HG03280 (cell line): ENCODE data around the gene UGT1A3.

Source experiments
- ATAC-seq: cut with Tn5 transposase; IDR thresholded peaks from one replicate; pipeline ENCODE4 v1.9.1; 2021; ENCODE audit warnings: mild to moderate bottlenecking, moderate library complexity; ENCODE audit not compliant: unreplicated experiment

The UGT1A3 gene

GRCh38 chr2:233756429-233757081, 27.7 kb downstream of the UGT1A3 start:
- no peak for ATAC-seq

DNA sequence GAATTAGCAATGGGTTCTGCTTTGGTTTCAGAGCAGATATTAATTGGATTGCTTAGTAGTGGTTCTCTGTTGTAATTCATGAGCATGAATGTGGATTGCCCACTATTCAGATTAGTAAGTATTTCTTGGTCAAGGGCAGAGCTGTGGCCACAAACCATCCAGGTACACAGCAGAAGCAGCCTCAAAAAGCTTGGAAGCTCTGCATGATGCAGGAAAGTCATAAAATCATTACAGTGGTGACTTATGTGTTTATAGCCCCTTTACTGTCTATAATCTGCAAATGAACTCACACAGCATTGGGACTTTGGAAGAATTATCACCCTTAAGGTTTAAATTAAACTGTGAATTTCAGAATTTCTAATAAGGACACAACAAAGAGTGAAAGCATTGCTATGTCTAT, 29.3 kb downstream of the UGT1A3 start:
- no peak for ATAC-seq

GRCh38 chr2:233758849-233759248, 30.0 kb downstream of the UGT1A3 start:
- no peak for ATAC-seq

DNA sequence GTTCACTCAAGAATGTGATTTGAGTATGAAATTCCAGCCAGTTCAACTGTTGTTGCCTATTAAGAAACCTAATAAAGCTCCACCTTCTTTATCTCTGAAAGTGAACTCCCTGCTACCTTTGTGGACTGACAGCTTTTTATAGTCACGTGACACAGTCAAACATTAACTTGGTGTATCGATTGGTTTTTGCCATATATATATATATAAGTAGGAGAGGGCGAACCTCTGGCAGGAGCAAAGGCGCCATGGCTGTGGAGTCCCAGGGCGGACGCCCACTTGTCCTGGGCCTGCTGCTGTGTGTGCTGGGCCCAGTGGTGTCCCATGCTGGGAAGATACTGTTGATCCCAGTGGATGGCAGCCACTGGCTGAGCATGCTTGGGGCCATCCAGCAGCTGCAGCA, 31.2 kb downstream of the UGT1A3 start, which contains the start of gene UGT1A1:
TSS of gene UGT1A1 (plus strand) at position 228 of the 400 bp plus-strand sequence. CDS start at position 246, 18 bp downstream.
- ATAC-seq = no peak

GRCh38 chr2:233761040-233761769, 32.4 kb downstream of the UGT1A3 start:
- ATAC-seq = no peak

- no peak for ATAC-seq
Measured at GRCh38 chr2:233764264-233764663, 35.4 kb downstream of the UGT1A3 start.

DNA sequence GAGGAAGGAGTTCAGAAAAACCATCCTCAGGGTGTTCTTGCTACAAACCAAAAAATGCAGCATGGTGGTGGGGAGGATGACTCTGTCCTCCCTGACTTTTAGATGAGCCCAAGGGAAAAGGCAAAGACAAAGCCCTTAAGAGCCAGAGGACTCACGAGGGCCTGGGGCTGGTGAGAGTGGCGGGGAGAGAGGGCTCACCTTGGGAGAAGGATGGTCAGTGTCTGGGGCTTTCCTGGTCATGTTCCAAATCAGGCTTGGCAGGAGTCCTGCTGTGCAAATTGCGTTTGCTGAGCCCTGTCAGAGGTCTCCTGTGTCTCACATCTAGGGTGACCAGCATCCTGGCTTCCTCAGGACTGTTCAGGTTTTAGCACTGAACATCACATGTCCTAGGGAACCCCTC, 35.9 kb downstream of the UGT1A3 start:
- no peak for ATAC-seq

- no peak for ATAC-seq
Measured at GRCh38 chr2:233766416-233766815, 37.6 kb downstream of the UGT1A3 start.

GRCh38 chr2:233768076-233768475, 39.2 kb downstream of the UGT1A3 start:
- no peak for ATAC-seq

DNA sequence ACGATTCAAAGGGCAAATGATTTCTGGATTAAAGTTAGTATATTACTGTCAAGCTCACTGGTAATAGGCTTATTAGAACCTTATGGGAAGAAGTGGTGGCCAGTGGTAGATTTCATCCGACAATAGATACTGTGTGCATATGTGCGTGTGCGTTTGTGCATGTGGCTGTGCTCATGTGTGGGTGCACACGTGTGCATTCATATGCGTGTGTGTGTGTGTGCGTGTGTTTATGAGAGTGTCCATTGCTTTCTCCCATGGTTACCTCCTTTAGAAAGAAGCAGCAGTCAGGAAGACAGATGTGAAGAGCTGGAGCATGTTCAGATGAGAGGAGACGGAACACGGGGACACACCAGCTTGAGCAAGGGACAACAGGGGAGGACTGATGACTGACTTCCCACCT, 40.4 kb downstream of the UGT1A3 start:
- ATAC-seq = no peak

DNA sequence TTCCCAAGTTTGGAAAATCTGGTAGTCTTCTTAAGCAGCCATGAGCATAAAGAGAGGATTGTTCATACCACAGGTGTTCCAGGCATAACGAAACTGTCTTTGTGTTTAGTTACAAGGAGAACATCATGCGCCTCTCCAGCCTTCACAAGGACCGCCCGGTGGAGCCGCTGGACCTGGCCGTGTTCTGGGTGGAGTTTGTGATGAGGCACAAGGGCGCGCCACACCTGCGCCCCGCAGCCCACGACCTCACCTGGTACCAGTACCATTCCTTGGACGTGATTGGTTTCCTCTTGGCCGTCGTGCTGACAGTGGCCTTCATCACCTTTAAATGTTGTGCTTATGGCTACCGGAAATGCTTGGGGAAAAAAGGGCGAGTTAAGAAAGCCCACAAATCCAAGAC, 43.3 kb downstream of the UGT1A3 start:
- ATAC-seq = no peak

DNA sequence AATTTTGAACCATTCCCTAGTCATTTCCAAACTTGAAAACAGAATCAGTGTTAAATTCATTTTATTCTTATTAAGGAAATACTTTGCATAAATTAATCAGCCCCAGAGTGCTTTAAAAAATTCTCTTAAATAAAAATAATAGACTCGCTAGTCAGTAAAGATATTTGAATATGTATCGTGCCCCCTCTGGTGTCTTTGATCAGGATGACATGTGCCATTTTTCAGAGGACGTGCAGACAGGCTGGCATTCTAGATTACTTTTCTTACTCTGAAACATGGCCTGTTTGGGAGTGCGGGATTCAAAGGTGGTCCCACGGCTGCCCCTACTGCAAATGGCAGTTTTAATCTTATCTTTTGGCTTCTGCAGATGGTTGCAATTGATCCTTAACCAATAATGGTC, 43.7 kb downstream of the UGT1A3 start:
- no peak for ATAC-seq

GRCh38 chr2:233773854-233774253, 45.0 kb downstream of the UGT1A3 start:
- no peak for ATAC-seq

- ATAC-seq = no peak
Measured at GRCh38 chr2:233775414-233775813, 46.6 kb downstream of the UGT1A3 start.

DNA sequence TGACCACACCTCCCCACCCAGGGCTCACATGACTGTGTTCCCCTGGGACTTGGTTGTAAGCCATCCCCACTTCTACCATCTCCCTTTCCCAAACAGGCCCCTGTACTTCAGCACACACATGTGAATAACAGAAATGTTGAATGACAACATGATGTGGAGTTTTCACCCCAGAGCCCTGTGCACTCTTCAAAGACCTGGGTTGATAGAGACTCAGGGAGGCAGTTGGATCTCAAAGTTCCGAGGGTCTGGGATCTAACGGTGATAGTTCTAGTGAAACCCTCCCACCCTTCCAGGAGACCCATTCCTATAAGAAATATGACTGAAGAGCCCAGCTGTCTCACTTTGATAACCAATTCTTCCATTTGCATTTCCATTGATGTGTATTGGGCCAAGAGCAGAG, 49.2 kb downstream of the UGT1A3 start, which contains the start of gene MROH2A:
TSS of gene MROH2A (plus strand) at position 301 of the 400 bp plus-strand sequence. CDS start 1,029 bp downstream, outside the sequence.
- no peak for ATAC-seq

GRCh38 chr2:233779722-233780121, 50.9 kb downstream of the UGT1A3 start:
- no peak for ATAC-seq

DNA sequence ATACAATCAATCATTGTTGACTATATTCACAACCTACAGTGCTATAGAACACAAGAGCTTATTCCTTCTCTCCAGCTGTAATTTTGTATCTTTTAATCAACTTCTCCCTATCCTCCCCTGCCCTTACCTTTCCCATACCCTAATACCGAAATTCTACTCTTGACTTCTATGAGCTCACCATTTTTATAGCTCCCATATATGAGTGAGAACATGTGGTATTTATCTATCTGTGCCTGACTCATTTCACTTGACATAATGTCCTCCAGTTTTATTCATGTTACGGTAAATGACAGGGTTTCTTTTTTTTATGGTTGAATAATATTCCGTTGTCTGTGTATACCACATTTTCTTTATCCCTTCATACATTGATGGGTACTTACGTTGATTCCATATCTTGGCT, 51.9 kb downstream of the UGT1A3 start:
- ATAC-seq = no peak

DNA sequence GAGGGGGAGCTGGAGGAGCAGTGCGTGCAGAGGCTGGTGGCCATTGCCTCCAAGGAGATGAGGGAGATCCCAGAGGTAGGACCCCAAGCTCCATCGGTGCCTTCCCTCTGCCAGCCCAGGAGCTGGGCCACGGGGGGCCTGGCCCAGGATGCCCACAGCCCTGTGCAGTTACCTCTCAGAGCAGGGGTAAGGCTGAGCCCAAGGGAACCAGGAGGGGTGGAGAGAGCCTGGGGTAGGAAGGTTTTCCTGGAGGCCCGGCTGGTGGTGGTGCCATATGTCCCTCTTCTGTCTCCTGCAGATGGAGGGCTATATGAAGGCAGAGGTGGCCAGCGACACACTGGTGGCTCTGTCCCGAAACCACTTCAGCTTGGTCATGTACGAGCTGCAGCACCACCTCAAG, 60.7 kb downstream of the UGT1A3 start:
- ATAC-seq = no peak

DNA sequence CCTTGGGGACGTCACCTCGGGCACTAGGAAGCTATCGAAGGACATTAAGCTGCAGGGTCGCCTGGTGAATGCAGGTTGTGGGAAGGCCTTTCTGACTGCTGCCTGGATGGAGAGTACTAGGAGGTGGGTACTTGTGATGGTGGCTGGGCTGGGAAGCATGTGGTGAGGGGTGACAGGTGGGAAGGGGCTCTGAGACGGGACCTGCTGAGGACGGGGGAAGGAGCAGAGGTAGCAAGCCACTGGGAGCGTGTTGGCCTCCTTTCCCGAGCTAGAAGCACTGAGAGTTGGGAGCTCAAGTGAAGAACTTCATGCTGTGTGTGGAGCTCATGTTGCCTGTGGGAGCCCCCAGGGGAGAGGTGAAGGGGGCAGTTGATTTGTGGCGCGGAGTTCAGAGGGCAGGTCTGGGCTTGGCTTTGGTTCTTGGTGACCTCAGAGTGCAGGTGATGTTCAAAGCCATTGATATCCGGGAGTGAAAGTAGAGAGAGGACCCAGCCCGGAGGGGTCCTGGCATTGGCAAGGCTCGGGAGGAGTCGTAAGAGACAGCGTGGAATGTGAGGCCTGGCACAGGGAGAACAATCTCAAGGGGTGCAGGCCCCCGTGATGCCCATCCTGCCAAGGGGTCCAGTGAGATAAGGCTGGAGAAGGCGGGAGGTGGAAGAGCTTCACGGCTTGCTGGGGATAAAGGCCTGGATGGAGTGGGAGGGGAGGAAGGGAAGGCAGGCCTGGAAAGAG, 62.5 kb downstream of the UGT1A3 start:
- no peak for ATAC-seq

DNA sequence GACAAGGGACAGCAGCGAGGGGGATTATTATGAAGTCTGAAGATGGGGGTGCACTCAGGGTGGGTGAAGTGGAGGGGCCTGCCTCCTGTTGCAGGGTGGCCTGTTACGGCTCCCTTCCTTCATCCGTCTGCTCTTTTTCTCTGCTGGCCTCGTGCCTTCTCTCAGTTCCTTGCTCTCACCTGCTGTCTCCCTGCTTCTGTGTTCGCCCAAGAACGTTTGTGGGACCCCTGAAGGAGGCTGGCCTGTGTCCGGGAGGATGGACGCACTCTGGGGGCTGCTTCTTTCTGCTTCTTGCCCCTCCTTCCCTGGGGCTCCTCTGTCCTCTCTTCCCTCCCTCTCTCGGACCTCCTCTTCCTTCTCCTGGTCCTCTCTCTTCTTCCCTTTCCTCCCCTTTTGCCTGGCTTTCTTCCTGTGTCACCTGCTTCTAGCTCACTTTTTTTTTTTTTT, 63.1 kb downstream of the UGT1A3 start:
- ATAC-seq = no peak

DNA sequence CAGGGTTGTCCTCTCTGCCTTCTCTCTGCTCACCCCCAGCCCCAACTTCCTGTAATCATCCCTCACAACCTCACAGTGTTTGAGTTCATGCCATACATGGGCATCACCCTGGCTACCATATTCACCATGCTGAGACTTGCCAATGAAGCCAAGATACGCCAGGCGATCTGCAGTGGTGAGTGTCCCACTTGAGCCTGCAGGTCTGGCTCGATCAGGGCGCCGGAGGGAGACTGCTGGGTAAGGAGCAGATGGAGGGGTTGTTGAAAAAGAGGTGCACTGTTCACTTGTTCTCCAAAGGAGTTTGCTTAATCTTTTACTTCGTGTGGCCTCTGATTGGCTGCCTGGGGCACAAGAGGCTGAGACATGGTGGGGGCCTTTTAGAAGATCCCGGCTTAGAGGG, 63.9 kb downstream of the UGT1A3 start:
- no peak for ATAC-seq
